ENCODE measurements around the gene DHX30. TPM values are rescaled to one million over a fixed set of nuclear protein-coding genes. Genes with fewer than 3 reads are reported as not detected.

The DHX30 gene
- total and polyA plus RNA-seq, 2 of the 8 experiments (the other 6 are each of a cell fraction or from before 2014, with no cell fraction given): 82.4 to 97.9 TPM

DNA sequence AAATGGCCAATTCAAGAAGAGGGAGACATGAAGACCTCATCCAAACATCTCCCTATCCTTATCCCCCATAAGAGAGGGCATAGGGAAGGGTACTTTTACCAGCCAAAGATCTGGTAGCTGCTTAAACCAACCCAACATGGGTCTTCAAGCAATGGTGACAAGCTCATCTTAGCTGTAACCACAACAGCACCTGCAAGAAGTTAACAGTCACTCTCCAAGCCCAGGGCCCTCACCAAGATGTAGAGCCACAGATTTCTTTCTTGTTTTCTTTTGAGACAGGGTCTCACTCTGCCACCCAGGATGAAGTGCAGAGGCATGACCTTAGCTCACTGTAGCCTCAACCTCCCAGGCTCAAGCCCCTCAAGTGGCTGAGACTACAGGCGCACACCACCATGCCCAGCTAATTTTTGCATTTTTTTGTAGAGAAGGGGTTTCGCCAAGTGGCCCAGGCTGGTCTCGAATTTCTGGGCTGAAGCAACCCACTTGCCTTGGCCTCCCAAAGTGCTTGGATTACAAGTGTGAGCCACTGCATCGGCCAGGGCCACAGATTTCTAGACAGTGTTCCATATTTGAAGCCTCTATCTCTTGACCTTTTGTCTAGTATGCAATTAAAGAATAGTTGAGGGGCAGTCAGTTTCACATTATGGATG is 57.1 kb downstream of the DHX30 start:
- ChIA-PET CTCF (ENCODE audit: partially characterized antibody) (interaction anchor here (0.9 to 1.4 kb wide), 6 partner anchors 7 to 298 kb away, joined by 3 to 4 read pairs (median 4); no protein-coding TSS in a partner anchor), POLR2A (ENCODE audit: partially characterized antibody) (interaction anchor here (1.1 to 1.7 kb wide), 4 partner anchors 10 to 129 kb away, joined by 3 to 4 read pairs (median 4); no protein-coding TSS in a partner anchor)
- Histone ChIP-seq H3K14ac (ENCODE audit: insufficient read length) (no peak overlapping the region), H3K27me3 (replicated peaks in 1 of 4; ENCODE audit: control insufficient read depth in 3 of 4, extremely low read depth in 1 of 4, insufficient read depth in 3 of 4, low read length in 3 of 4) (no peaks in the 10 kb centered on the region), H4K8ac (ENCODE audit: extremely low read depth, insufficient read depth, low read length) (no peak overlapping the region), H3K9me3 (ENCODE audit: insufficient read depth in 2 of 2, low read depth in 1 of 2, low read length in 1 of 2) (no peaks in the 10 kb centered on the region), H3K27ac (ENCODE audit: low read depth, low read length) (no peak overlapping the region), H3K18ac (ENCODE audit: extremely low read depth, low read length) (no peak overlapping the region), H2BK5ac (ENCODE audit: low read depth, low read length) (no peak overlapping the region), H3K4ac (replicated peaks; ENCODE audit: insufficient read length, low read depth, low read length) (no peak overlapping the region), H3K4me3 (ENCODE audit: extremely low read depth in 1 of 4, insufficient read depth in 2 of 4, low read depth in 3 of 4, low read length in 4 of 4) (no peak overlapping the region), H3K4me1 (replicated peaks in 1 of 4; ENCODE audit: control insufficient read depth in 3 of 4, insufficient read depth in 4 of 4, low read length in 3 of 4) (no peaks in the 10 kb centered on the region), H2AFZ (ENCODE audit: low read length) (no peak overlapping the region), H2BK15ac (ENCODE audit: low read length) (no peak overlapping the region), H3K79me1 (ENCODE audit: low read depth, low read length) (no peaks in the 10 kb centered on the region), H2AK5ac (ENCODE audit: low read depth, low read length) (no peak overlapping the region), H3K23ac (ENCODE audit: insufficient read length) (no peak overlapping the region), H2BK20ac (ENCODE audit: low read length) (no peak overlapping the region), H3K9ac (replicated peaks in 1 of 4; ENCODE audit: extremely low read depth in 1 of 4, low read depth in 3 of 4, low read length in 3 of 4) (no peak overlapping the region), H4K91ac (replicated peaks; ENCODE audit: insufficient read length, low read length) (no peak overlapping the region), H3K79me2 (ENCODE audit: control insufficient read depth in 1 of 2, insufficient read depth in 2 of 2, low read length in 2 of 2) (no peaks in the 10 kb centered on the region), H3K36me3 (ENCODE audit: control insufficient read depth in 2 of 4, insufficient read depth in 4 of 4, low read length in 3 of 4) (peaks cover 11 to 25% (median 13%) of the 10 kb centered on the region in 4 experiments; a peak in 6 of 8 replicates), H4K20me1 (replicated peaks in 1 of 2; ENCODE audit: control insufficient read depth in 1 of 2, insufficient read depth in 2 of 2, low read length in 2 of 2) (peaks cover 0 to 10% of the 10 kb centered on the region in 2 experiments), H3K23me2 (ENCODE audit: low read depth, low read length) (no peaks in the 10 kb centered on the region; the same call in 1 of the 2 replicates), H2BK12ac (ENCODE audit: low read depth, low read length) (no peak overlapping the region), H4K5ac (ENCODE audit: insufficient read length, low read depth, low read length) (no peak overlapping the region), H3K56ac (replicated peaks; ENCODE audit: insufficient read length, low read depth, low read length) (no peak overlapping the region), H3K4me2 (ENCODE audit: insufficient read depth in 1 of 2, low read depth in 2 of 2, low read length in 2 of 2) (no peak overlapping the region), H2BK120ac (replicated peaks; ENCODE audit: low read depth, low read length) (no peak overlapping the region)
- FAIRE-seq (no peak), DNase-seq (ENCODE audit: low read depth in 1 of 2, low spot score in 2 of 2) (no peak)
- 98% methylated on average over 4 of the region's 4 CpGs; no CpG with 5 or more reads in 1 of the 2 experiments for WGBS, 2 experiments (ENCODE audit: extremely low coverage in 1 of 2, insufficient coverage in 1 of 2, insufficient read length in 1 of 2, insufficient replicate concordance in 2 of 2, low coverage in 1 of 2, low lambda C conversion rate in 2 of 2, missing lambda C conversion rate in 1 of 2)
- TF ChIP-seq CTBP2 (IDR thresholded peaks at IDR 0.05; ENCODE audit: borderline replicate concordance, insufficient read depth, insufficient read length, low read length): no peak
- TF ChIP-seq JUND (IDR thresholded peaks at IDR 0.05; ENCODE audit: low read length): no peak
- no peak for TF ChIP-seq CHD1 (IDR thresholded peaks at IDR 0.05; ENCODE audit: low read depth, low read length)
- TF ChIP-seq HDAC2 (IDR thresholded peaks at IDR 0.05; ENCODE audit: borderline replicate concordance in 1 of 2, low read depth in 2 of 2, low read length in 2 of 2): no peak
- TF ChIP-seq, protein P1, sequence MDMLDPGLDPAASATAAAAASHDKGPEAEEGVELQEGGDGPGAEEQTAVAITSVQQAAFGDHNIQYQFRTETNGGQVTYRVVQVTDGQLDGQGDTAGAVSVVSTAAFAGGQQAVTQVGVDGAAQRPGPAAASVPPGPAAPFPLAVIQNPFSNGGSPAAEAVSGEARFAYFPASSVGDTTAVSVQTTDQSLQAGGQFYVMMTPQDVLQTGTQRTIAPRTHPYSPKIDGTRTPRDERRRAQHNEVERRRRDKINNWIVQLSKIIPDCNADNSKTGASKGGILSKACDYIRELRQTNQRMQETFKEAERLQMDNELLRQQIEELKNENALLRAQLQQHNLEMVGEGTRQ (IDR thresholded peaks at IDR 0.05; ENCODE audit: low read length): no peak
